Large intestine (tissue), 3 donors: ENCODE results near the gene ZG16B. TPM values are rescaled to one million over a fixed set of nuclear protein-coding genes. Genes with fewer than 3 reads are reported as not detected.
A peak's percentile ranks its signal among the peaks of the same experiment; 100 is the strongest.

Source experiments
- DNase-seq, 2 donors: peaks; one replicate each; pipeline versions ENCODE4 v3.0.0 to v3.0.0-alpha.2; 2013
- H3K27ac ChIP-seq: one replicate; pipeline ENCODE4 v1.5.1; 2013; ENCODE audit warnings: low read length
- H3K27me3 ChIP-seq: 2 replicates; pipeline ENCODE4 v1.6.1; 2013; ENCODE audit warnings: low read length; ENCODE audit not compliant: control insufficient read depth, insufficient read depth
- H3K36me3 ChIP-seq: 2 replicates; pipeline ENCODE4 v1.6.1; 2013; ENCODE audit warnings: low read length; ENCODE audit not compliant: control insufficient read depth, insufficient read depth
- H3K4me1 ChIP-seq: one replicate; pipeline ENCODE4 v1.6.1; 2013; ENCODE audit warnings: low read length; ENCODE audit not compliant: control insufficient read depth, insufficient read depth
- H3K4me3 ChIP-seq: one replicate; pipeline ENCODE4 v1.5.1; 2013; ENCODE audit warnings: low read length
- H3K9me3 ChIP-seq: one replicate; pipeline ENCODE4 v1.6.1; 2013; ENCODE audit warnings: mild to moderate bottlenecking, low read depth, low read length, moderate library complexity; ENCODE audit not compliant: control insufficient read depth
- WGBS: methylation state at CpG from one replicate; pipeline ENCODE4 v1.1.5; 2013; ENCODE audit warnings: low lambda C conversion rate; ENCODE audit not compliant: insufficient coverage; 5-methylcytosine and 5-hydroxymethylcytosine counted together
- polyA plus RNA-seq: library from polyadenylated mRNA; unstranded; fragments of 120-200 nt; gene quantifications from one replicate; pipeline ENCODE4 v1.2.1, GENCODE V29; 2013

Gene ZG16B
- polyA plus RNA-seq, 1 donor = 4.3 TPM

DNA sequence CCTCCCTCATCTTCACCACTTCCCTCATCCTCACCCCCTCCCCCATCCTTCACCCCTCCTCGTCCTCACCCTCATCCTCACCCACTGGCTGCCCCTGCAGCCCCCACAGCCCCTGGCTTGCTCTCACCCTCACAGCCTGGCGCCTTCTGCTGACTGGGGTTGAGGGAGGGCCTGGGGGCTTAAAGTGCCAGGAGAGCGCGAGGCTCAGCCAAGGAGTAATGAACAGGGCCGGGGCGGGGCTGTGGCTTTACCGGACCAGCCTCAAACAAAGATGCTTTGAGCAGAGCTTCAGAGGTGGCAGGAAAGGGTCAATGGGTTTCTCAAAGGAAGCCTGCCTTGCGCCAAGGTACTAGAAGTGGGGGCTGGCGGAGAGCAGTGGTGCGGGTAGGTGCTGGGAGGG lies 42.7 kb upstream of the ZG16B start, which contains the start of gene PRSS33:
Gene PRSS33 (minus strand): TSS at position 155 of the 400 bp plus-strand sequence. CDS start 1,013 bp downstream, outside the sequence.
- 20% methylated on average over 3 of the region's 10 CpGs for WGBS
- Histone ChIP-seq H3K9me3 (peaks cover 7% of the 10 kb centered on the region), H3K27me3 (peaks cover 51% of the 10 kb centered on the region), H3K36me3 (no peaks in the 10 kb centered on the region), H3K4me1 (peaks cover 7% of the 10 kb centered on the region), H3K4me3 (no peak within 1 kb of the TSS), H3K27ac (no peak within 1 kb of the TSS)
- DNase-seq = no peak

DNA sequence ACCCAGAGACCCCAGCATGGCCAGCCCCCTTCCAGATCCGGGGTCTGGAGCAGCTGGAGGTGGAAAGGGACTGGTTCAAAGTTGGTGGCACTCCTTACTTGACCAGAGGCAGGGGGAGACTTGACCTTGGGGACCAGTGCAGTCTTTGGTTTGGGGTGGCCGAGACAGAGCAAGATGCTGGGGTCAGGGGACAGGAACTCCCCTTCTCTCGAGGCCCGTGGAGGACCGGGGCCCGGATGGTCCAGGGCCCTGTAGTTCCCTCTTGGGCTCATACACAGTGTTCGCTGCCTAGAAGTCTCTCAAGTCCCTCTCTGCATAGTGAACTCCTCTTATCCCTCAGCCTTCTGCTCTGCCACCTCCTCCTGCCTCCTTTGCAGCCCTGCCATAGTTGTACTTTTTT lies 42.1 kb upstream of the ZG16B start:
- no peak for DNase-seq
- no peak overlapping the region for H3K4me3 ChIP-seq

DNA sequence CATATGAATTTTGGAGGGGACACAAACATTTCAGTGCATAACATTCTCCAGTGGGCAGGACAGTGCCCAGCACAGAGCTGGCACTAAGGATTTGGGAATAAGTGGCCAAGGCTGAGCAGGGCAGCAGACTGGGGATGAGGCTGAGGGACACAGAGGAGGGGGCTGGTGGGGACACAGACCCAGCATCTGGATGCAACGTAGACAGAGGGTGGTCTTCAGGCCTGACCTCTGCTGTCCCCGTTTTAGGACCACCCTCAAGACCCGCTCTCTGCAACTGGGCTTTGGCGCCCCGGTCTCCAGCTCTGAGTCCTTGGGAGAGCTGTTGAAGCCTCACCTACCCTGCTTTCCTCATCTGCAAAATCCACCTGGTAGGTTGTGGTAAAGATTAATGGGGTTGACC lies 39.5 kb upstream of the ZG16B start:
- no peak overlapping the region for H3K4me3 ChIP-seq
- no peak overlapping the region for H3K27ac ChIP-seq
- H3K9me3 ChIP-seq = peaks cover 4% of the 10 kb centered on the region
- WGBS = no CpG with 5 or more reads among the region's 5 CpGs
- H3K27me3 ChIP-seq = peaks cover 25% of the 10 kb centered on the region
- no peak for DNase-seq
- H3K36me3 ChIP-seq = no peaks in the 10 kb centered on the region
- peaks cover 16% of the 10 kb centered on the region for H3K4me1 ChIP-seq

More for the DNA sequence above, 42.1 kb upstream of the ZG16B start:
- Histone ChIP-seq H3K4me1 (peaks cover 7% of the 10 kb centered on the region), H3K9me3 (peaks cover 7% of the 10 kb centered on the region), H3K36me3 (no peaks in the 10 kb centered on the region), H3K27ac (no peak overlapping the region), H3K27me3 (peaks cover 46% of the 10 kb centered on the region)
- WGBS = 100% methylated on average over 1 of the region's 7 CpGs

DNA sequence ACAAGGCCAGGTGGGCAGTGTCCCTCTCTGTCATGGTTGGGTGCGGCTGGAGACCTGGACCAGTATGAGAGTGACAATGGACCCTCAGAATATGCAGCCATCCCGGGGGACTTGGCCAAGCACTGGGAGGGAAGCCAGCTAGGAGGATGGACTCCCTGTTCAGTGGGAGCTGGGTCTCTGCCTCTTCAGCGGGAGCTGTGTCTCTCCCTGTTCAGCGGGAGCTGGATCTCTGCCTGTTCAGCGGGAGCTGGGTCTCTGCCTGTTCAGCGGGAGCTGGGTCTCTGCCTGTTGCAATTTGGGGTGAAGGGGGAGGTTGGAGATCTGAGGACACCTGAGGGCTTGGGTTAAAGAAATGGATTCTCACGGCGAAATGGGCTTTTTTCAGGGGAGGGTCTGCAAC lies 38.9 kb upstream of the ZG16B start:
- Histone ChIP-seq H3K27ac (no peak overlapping the region), H3K27me3 (peaks cover 19% of the 10 kb centered on the region), H3K36me3 (no peaks in the 10 kb centered on the region), H3K4me1 (peaks cover 11% of the 10 kb centered on the region), H3K4me3 (no peak overlapping the region), H3K9me3 (no peaks in the 10 kb centered on the region)
- DNase-seq = no peak
- 90% methylated on average over 2 of the region's 8 CpGs for WGBS

DNA sequence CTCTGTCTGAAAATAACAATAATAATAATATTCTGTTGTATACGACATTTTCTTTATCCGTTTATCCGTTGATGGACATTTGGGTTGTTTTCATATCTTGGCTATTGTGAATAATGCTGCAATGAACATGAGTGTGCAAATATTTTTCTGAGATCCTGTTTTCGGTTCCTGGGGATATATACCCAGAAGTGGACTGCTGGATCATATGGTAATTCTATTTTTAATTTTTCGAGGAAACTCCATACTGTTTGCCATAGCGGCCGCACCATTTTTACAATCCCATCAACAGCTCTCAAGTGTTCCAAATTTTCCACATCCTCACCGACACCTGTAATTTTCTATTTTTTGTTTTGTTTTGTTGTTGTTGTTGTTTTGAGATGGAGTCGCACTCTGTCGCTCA lies 37.2 kb upstream of the ZG16B start:
- Histone ChIP-seq H3K9me3 (no peaks in the 10 kb centered on the region), H3K27me3 (peaks cover 10% of the 10 kb centered on the region), H3K36me3 (no peaks in the 10 kb centered on the region), H3K4me3 (no peak overlapping the region), H3K4me1 (peaks cover 11% of the 10 kb centered on the region), H3K27ac (no peak overlapping the region)
- 95% methylated on average over 4 of the region's 10 CpGs for WGBS
- DNase-seq = no peak

DNA sequence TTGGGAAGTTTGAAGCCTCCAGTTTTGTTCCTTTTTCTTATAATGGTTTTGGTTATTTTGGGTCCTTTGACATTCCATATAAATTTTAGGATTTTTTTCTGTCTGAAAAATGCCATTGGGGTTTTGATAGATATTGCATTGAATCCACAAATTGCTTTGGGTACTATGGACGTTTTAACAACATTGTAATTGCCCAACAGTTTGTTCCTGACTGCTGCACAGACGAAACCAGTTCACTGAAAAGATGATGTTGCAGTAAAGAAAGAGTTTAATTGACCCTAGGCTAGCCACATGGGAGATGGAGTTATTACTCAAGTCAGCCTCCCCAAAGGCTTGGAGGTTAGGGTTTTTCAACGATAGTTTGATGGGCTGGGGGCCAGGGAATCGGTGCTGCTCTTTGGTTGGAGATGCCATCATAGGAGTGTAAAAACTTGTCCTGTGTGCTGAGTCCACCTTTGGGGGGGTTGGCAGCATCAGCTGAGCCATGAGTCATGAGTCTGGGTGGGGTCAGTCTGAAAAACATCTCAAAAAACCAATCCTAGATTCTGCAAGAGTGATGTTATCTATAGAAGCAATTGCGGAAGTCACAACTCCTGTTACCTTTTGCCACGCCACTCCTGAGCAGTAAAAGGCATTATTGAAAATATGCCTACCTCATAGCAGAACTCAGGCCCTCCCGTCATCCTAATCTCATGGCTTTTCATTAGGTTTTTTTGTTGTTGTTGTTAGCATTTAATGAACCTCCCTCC lies 34.5 kb upstream of the ZG16B start:
- no peak overlapping the region for H3K4me3 ChIP-seq
- H3K4me1 ChIP-seq = peaks cover 20% of the 10 kb centered on the region
- peaks cover 6% of the 10 kb centered on the region for H3K9me3 ChIP-seq
- H3K27me3 ChIP-seq = peaks cover 3% of the 10 kb centered on the region
- H3K36me3 ChIP-seq = no peaks in the 10 kb centered on the region
- DNase-seq = peak; percentile 36 to 38
- H3K27ac ChIP-seq = peak overlapping the region; percentile 51
- WGBS = 60% methylated on average over 1 of the region's 7 CpGs

DNA sequence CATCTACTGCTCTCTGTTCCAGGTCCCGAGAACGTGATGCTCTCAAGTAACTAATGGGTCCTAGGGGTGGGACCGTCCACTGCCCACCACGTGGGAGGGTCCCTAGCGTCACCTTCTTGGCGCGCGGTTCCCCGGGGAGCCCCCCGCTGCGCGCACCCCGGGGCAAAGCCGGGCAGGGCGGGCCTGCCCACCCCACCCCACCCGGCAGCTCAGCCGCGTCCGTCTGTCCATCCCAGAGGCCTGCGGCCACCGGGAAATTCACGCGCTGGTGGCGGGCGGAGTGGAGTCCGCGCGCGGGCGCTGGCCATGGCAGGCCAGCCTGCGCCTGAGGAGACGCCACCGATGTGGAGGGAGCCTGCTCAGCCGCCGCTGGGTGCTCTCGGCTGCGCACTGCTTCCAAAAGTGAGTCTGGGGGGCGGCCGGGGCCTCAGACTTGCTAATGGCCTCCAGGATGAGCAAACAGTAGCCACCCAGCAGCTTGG lies 31.3 kb upstream of the ZG16B start:
- Histone ChIP-seq H3K27me3 (no peaks in the 10 kb centered on the region), H3K4me1 (peaks cover 18% of the 10 kb centered on the region), H3K27ac (peak overlapping the region; percentile 96), H3K4me3 (no peak overlapping the region), H3K36me3 (no peaks in the 10 kb centered on the region), H3K9me3 (peaks cover 18% of the 10 kb centered on the region)
- no peak for DNase-seq
- no CpG with 5 or more reads among the region's 39 CpGs for WGBS

DNA sequence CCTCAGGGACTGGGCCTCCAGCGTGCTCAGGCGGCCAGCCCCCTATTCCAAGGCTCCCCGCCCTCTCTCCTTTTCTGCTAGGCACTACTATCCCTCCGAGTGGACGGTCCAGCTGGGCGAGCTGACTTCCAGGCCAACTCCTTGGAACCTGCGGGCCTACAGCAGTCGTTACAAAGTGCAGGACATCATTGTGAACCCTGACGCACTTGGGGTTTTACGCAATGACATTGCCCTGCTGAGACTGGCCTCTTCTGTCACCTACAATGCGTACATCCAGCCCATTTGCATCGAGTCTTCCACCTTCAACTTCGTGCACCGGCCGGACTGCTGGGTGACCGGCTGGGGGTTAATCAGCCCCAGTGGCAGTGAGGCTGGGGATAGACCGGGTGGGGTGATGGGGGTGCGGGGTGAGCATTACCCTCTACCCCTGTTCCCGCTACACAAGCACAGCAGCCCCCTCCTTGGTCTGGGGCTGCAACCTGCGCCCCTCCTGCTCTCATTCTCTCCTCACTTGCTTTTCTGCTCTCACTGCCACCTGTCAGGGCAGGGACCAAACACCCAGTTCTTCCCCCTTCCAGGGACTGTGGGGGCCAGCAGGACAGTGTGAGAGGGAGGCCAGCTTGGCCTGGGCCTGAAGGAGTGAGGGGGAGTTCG lies 30.8 kb upstream of the ZG16B start:
- peak; percentile 36 to 49 for DNase-seq
- Histone ChIP-seq H3K4me3 (no peak overlapping the region), H3K36me3 (no peaks in the 10 kb centered on the region), H3K27me3 (no peaks in the 10 kb centered on the region), H3K4me1 (peaks cover 13% of the 10 kb centered on the region), H3K9me3 (peaks cover 24% of the 10 kb centered on the region), H3K27ac (peak overlapping the region; percentile 96)
- no CpG with 5 or more reads among the region's 21 CpGs for WGBS

DNA sequence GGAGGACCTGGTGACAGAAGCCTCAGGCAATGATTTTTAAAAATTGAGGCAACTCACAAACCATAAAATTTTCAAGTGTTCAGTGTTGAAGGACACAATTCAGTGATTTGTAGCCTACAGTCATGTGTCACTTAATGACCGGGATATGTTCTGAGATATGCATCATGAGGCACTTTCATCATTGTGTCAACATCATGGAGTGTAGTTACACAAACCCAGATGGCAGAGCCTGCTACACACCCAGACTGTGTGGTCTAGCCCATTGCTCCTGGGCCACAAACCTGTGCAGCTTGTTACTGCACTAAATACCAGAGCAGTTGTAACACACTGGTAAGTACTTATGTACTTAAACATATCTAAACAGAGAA lies 30.3 kb upstream of the ZG16B start:
- Histone ChIP-seq H3K4me1 (peaks cover 9% of the 10 kb centered on the region), H3K27ac (peak overlapping the region; percentile 96), H3K9me3 (peaks cover 29% of the 10 kb centered on the region), H3K27me3 (no peaks in the 10 kb centered on the region), H3K4me3 (no peak overlapping the region), H3K36me3 (no peaks in the 10 kb centered on the region)
- WGBS = no CpG with 5 or more reads among the region's 1 CpG
- DNase-seq = peak; percentile 91 to 93

DNA sequence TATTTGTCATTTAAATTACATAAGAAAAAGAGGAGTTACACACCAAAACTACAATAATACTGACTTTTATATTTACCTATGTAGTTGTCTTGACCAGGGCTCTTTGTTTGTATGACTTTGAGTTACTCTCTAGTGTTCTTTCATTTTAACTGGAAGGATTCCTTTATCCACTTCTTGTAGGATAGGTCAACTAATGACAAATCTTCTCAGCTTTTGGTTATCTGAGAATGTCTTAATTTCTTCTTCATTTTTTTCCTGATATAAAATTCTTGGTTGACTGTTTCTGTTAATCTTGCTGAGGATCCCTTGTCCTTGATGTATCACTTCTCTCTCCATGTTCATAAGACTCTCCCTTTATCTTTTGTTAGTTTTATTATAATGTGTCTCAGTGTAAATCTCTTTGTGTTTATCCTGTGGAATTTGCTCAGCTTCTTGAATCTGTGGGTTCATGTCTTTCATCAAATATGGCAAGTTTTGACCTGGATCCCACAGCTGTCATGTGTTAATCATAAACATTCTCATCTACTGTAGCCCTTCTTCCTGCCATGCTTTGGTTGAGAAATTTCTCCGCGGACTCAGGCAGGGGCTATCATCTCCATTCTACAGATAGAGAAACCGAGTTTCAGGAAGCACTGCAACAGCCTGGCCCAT lies 26.4 kb upstream of the ZG16B start:
- H3K4me1 ChIP-seq = peaks cover 9% of the 10 kb centered on the region
- no peaks in the 10 kb centered on the region for H3K27me3 ChIP-seq
- H3K36me3 ChIP-seq = no peaks in the 10 kb centered on the region
- H3K4me3 ChIP-seq = no peak overlapping the region
- DNase-seq = no peak
- H3K9me3 ChIP-seq = peaks cover 28% of the 10 kb centered on the region
- 100% methylated on average over 1 of the region's 3 CpGs for WGBS
- no peak overlapping the region for H3K27ac ChIP-seq
